ENCODE measurements around the gene SLC44A4. TPM values are rescaled to one million over a fixed set of nuclear protein-coding genes. Genes with fewer than 3 reads are reported as not detected.
"Not testable (repeated sequence)": the region's sequence is repeated elsewhere in the genome, so short reads cannot be mapped to it uniquely, and the experiment has no call there.

Gene SLC44A4
- 10 to 100 TPM in 3 of 4 donors, 1 to 10 TPM in 1; 2.4 to 53.4 (median 41.4) TPM for polyA plus RNA-seq (ENCODE audit: insufficient read length in 4 of 4)

GRCh38 chr6:31878726-31879125 lies at the start of gene SLC44A4:
SLC44A4 (minus strand) TSS chr6:31878997; CDS start chr6:31878980, 17 bp downstream.
- no peak for DNase-seq (ENCODE audit: low read depth in 4 of 4, low spot score in 3 of 4)

GRCh38 chr6:31928672-31928939 lies 49.8 kb upstream of the SLC44A4 start:
- DNase-seq (ENCODE audit: low read depth in 4 of 4, low spot score in 3 of 4), result no peak

- no peak for DNase-seq (ENCODE audit: low read depth in 4 of 4, low spot score in 3 of 4)
Measured at GRCh38 chr6:31927863-31928671, 49.3 kb upstream of the SLC44A4 start.

GRCh38 chr6:31927242-31927862 lies 48.6 kb upstream of the SLC44A4 start, which contains the start of gene C2:
C2 (plus strand) TSS chr6:31927717; CDS start chr6:31927753, 36 bp downstream.
- no peak for DNase-seq (ENCODE audit: low read depth in 4 of 4, low spot score in 3 of 4)

GRCh38 chr6:31922942-31923341 lies 44.1 kb upstream of the SLC44A4 start:
- no peak for DNase-seq (ENCODE audit: low read depth in 4 of 4, low spot score in 3 of 4)

- no peak for DNase-seq (ENCODE audit: low read depth in 4 of 4, low spot score in 3 of 4)
Measured at GRCh38 chr6:31920811-31921210, 42.0 kb upstream of the SLC44A4 start.

GRCh38 chr6:31919624-31920303 lies 41.0 kb upstream of the SLC44A4 start:
- DNase-seq (ENCODE audit: low read depth in 4 of 4, low spot score in 3 of 4), result no peak

GRCh38 chr6:31918069-31918720 lies 39.4 kb upstream of the SLC44A4 start:
- DNase-seq (ENCODE audit: low read depth in 4 of 4, low spot score in 3 of 4), result no peak

- DNase-seq (ENCODE audit: low read depth in 4 of 4, low spot score in 3 of 4), result no peak
Measured at GRCh38 chr6:31915756-31916155, 37.0 kb upstream of the SLC44A4 start.

- no peak for DNase-seq (ENCODE audit: low read depth in 4 of 4, low spot score in 3 of 4)
Measured at GRCh38 chr6:31915351-31915750, 36.6 kb upstream of the SLC44A4 start.

- DNase-seq (ENCODE audit: low read depth in 4 of 4, low spot score in 3 of 4), result no peak
Measured at GRCh38 chr6:31911826-31912585, 33.2 kb upstream of the SLC44A4 start.

- DNase-seq (ENCODE audit: low read depth in 4 of 4, low spot score in 3 of 4), result not testable (repeated sequence)
Measured at GRCh38 chr6:31909298-31909697, 30.5 kb upstream of the SLC44A4 start.

GRCh38 chr6:31908791-31909190 lies 30.0 kb upstream of the SLC44A4 start:
- no peak for DNase-seq (ENCODE audit: low read depth in 4 of 4, low spot score in 3 of 4)

GRCh38 chr6:31908255-31908654 lies 29.5 kb upstream of the SLC44A4 start:
- not testable (repeated sequence) for DNase-seq (ENCODE audit: low read depth in 4 of 4, low spot score in 3 of 4)

- DNase-seq (ENCODE audit: low read depth in 4 of 4, low spot score in 3 of 4), result no peak
Measured at GRCh38 chr6:31907158-31907813, 28.5 kb upstream of the SLC44A4 start.

- not testable (repeated sequence) for DNase-seq (ENCODE audit: low read depth in 4 of 4, low spot score in 3 of 4)
Measured at GRCh38 chr6:31906727-31907126, 27.9 kb upstream of the SLC44A4 start.

GRCh38 chr6:31906122-31906521 lies 27.3 kb upstream of the SLC44A4 start:
- no peak for DNase-seq (ENCODE audit: low read depth in 4 of 4, low spot score in 3 of 4)

GRCh38 chr6:31905041-31905440 lies 26.2 kb upstream of the SLC44A4 start:
- DNase-seq (ENCODE audit: low read depth in 4 of 4, low spot score in 3 of 4), result no peak

- DNase-seq (ENCODE audit: low read depth in 4 of 4, low spot score in 3 of 4), result no peak
Measured at GRCh38 chr6:31903957-31904356, 25.2 kb upstream of the SLC44A4 start.

Data from left renal pelvis (tissue), 4 donors.